ENCODE measurements around the gene OTUD3.
"Not testable (repeated sequence)": the region's sequence is repeated elsewhere in the genome, so short reads cannot be mapped to it uniquely, and the experiment has no call there.

Gene OTUD3
- total RNA-seq: 27.4 to 37.6 (median 28.7) reads per million in 3 experiments

GRCh38 chr1:19882111-19883071 lies at the start of gene OTUD3:
OTUD3 (plus strand) TSS chr1:19882395; CDS start chr1:19882514, 119 bp downstream.
- DNase-seq: peak; percentile 96

GRCh38 chr1:19835578-19835977 lies 46.6 kb upstream of the OTUD3 start:
- DNase-seq: no peak

GRCh38 chr1:19837866-19838265 lies 44.3 kb upstream of the OTUD3 start:
- DNase-seq: no peak

GRCh38 chr1:19840228-19840627 lies 42.0 kb upstream of the OTUD3 start:
- DNase-seq: no peak

GRCh38 chr1:19844731-19845495 lies 37.3 kb upstream of the OTUD3 start:
- DNase-seq: no peak

DNA sequence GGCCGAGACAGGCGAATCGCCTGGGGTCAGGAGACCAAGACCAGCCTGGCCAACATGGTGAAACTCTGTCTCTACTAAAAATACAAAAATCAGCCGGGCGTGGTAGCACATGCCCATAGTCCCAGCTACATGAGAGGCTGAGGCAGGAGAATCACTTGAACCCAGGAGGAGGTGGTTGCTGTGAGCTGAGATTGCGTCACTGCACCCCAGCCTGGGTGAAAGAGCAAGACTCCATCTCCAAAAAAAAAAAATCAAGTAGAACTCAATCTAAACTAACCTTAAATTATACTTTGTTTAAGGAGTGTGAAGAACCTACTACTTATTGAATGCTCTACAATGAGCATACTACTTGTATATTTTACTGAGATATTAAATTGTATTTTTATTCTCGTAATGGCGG lies 36.6 kb upstream of the OTUD3 start:
- DNase-seq: no peak

GRCh38 chr1:19846338-19846737 lies 35.9 kb upstream of the OTUD3 start:
- DNase-seq: no peak

- DNase-seq: not testable (repeated sequence)
Measured at GRCh38 chr1:19847334-19847733, 34.9 kb upstream of the OTUD3 start.

DNA sequence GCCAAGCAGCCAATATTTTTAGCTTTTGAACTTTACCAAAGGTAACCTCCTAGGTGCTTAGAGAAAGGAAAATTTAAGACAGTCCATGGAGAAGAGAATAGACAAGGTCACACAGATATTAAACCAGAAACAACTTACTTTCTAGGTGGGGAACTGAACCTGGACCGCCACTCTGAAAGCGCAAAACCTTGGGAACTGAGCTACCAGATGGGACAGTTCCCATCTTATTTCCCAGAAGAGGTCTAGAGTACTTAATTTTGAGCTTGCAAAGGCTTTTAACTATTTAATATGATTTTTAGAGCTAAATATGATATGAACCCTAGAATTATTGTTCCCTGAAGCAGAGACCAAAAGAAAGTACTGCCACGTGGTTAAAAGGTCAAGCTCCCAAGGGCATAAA lies 32.9 kb upstream of the OTUD3 start:
- not testable (repeated sequence) for DNase-seq

DNA sequence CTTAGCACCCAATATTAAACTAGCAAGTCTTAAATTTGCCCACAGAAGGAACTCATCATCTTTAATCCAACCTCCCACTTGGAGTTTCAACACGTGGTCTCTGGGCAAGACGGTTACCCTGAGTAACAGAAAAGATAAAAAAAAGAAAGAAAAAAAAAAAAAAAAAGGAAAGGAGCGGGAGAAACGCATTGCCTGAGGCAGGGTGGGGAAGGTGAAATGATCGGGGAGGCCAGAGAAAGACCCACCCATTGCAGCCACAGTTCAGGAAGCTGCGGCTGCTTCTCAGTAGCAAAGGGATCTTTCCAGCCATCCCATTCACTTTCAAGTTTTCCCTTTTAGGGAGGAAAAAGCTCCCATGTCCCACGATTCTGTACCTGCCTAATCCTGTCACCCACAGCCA lies 32.0 kb upstream of the OTUD3 start:
- no peak for DNase-seq

DNA sequence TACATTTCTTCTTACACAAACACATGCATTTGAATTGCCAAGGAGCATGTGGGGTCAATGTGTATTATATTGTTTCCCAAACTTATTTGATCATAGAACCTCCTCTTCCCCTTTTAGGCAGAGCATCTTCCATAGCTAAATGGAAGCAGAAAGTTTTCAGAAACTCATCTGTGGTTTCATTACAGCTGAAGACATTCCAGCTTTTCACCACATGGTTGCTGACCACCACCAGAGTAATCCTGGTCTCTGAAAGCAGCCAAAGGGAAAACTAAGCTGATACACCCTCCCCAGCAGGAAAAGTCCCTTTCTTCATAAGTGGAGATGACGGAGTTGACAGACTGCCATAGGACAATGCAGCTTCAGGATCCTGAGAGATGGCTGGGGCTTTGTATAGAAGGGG lies 30.2 kb upstream of the OTUD3 start:
- no peak for DNase-seq

DNA sequence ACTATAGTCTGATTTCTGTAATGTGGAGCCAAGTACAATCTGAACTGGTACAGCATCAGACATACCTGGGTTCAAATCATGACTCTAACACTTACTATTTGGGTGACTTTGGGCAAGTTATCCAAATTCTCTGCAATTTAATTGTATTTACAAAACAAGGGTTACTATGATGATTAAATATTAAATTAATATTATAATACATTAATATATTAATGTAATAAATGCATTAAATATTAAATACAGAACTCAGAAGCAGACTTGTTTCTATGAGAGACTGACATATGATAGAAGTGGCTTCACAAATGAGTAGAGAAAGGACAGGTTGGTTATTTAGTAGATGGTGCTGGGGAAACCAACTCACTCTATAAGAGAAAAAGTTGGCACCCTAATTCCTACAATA lies 27.3 kb upstream of the OTUD3 start:
- DNase-seq: no peak

- no peak for DNase-seq
Measured at GRCh38 chr1:19858893-19859292, 23.3 kb upstream of the OTUD3 start.

DNA sequence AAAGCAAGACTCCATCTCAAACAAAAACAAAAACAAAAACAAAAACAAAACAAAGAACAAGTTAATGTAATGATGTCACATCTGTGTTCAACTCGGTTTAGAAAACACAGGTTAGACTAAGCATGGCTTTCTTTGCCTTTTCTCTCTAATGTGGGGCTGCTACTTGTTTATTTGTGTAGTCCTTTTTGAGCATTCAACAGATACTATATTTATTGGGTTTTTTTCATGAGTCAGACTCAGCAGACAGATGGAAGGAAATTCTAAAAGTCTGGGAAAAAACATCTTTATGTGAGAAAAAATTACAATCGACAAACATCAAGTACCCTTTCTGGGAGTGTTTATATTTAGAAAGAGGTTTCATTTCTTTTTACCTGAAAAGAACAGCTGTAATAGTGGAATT lies 22.3 kb upstream of the OTUD3 start:
- no peak for DNase-seq

DNA sequence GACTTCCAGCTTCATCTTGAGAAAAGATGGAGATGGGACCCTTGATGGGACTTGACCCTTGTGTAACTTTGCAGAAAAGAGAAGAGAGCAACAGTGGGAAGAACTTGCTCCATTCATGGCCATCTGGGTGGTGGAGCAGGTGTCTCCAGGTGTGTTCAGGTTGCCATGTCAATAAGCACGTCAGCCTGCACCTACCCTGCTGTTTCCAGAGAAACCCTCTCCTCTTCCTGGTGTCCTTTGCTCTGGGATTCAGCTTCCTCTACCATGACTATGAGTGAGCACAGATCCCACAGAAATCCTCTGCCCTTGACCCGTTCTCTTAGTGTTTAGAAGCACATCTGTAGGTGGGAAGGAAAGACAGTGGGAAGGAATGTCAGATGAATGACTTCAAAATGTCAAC lies 21.8 kb upstream of the OTUD3 start:
- no peak for DNase-seq

- DNase-seq: no peak
Measured at GRCh38 chr1:19861034-19861433, 21.2 kb upstream of the OTUD3 start.

DNA sequence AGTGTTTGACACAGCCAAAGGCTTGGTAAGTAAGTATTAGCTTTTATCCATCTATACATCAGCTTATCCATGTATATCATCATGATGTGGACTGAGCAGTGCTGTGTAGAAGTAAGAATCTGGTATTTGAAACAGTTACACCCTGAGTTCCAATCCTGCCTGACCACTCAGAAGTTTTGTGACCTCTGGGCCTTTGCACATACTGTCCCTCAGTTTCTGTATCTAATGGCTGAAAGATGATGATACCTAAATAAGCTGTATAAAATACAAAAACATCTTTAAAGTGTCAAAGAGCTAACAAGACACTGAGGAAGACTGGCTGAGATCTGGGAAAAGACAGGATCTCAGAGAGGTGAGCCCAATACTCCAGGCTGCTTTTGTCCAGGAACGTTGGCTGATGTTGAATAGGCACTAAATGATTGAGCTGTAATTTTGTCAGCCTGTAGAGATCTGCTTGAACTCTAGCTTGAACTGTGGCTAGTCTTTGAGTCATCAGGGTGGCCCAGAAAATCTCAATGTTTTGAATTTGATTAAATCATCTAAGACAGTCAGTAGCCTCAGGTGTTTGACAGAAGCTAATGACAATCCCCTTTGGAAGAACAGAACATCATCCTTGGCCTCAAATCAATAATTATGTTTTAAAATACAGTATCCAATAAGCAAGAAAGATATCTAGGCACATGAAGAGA lies 20.2 kb upstream of the OTUD3 start:
- DNase-seq: no peak

GRCh38 chr1:19862944-19863343 lies 19.3 kb upstream of the OTUD3 start:
- no peak for DNase-seq

GRCh38 chr1:19864570-19865160 lies 17.5 kb upstream of the OTUD3 start:
- DNase-seq: no peak

GRCh38 chr1:19866029-19866428 lies 16.2 kb upstream of the OTUD3 start:
- no peak for DNase-seq

- DNase-seq: no peak
Measured at GRCh38 chr1:19866758-19867157, 15.4 kb upstream of the OTUD3 start.

GRCh38 chr1:19868575-19868974 lies 13.6 kb upstream of the OTUD3 start:
- not testable (repeated sequence) for DNase-seq

DNA sequence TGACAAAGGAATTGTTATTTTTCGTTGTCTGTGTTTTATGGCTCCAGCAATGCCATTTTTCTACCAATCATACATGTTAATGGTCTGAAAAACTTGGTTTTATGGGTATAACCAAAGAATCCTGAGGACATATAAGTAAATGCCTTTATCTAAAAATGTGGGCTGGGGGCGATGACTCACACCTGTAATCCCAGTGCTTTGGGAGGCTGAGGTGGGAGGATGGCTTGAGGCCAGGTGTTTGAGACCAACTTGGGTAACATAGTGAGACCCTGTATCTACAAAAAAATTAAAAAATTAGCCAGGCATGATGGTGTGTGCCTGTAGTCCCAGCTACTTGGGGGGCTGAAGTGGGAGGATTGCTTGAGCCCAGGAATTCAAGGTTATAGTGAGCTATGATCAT lies 12.7 kb upstream of the OTUD3 start:
- DNase-seq: not testable (repeated sequence)
